HG03565 (cell line): ENCODE data around the gene PTPN11.

Experiments
- ATAC-seq: cut with Tn5 transposase; IDR thresholded peaks from one replicate; pipeline ENCODE4 v1.9.1; 2021; ENCODE audit warnings: mild to moderate bottlenecking, moderate library complexity; ENCODE audit not compliant: unreplicated experiment

Gene PTPN11

GRCh38 chr12:112538740-112539139 lies 120.0 kb downstream of the PTPN11 start:
- ATAC-seq = no peak

GRCh38 chr12:112539221-112539620 lies 120.5 kb downstream of the PTPN11 start:
- no peak for ATAC-seq

- ATAC-seq = no peak
These were observed 121.3 kb downstream of the PTPN11 start for GRCh38 chr12:112540021-112540420.

- no peak for ATAC-seq
These were observed 125.0 kb downstream of the PTPN11 start for GRCh38 chr12:112543751-112544150.

GRCh38 chr12:112546339-112546738 lies 127.6 kb downstream of the PTPN11 start:
- no peak for ATAC-seq

GRCh38 chr12:112546996-112547395 lies 128.2 kb downstream of the PTPN11 start:
- ATAC-seq = no peak

GRCh38 chr12:112549031-112549430 lies 130.3 kb downstream of the PTPN11 start:
- ATAC-seq = no peak

- no peak for ATAC-seq
These were observed 132.9 kb downstream of the PTPN11 start for GRCh38 chr12:112551681-112552080.

- no peak for ATAC-seq
These were observed 137.0 kb downstream of the PTPN11 start for GRCh38 chr12:112555621-112556233.

GRCh38 chr12:112557951-112558630 lies 139.3 kb downstream of the PTPN11 start:
- ATAC-seq = no peak
